HEK293T (cell line): ENCODE data around the gene COG3.

Experiments used
- CTCF ChIA-PET: fragments of 350-600 bp; formaldehyde crosslinking; extraction: SDS; loops from one replicate; lab custom pipeline; 2021; ENCODE audit warnings: antibody characterized with exemption, inconsistent platforms; lab: Yijun Ruan, JAX
- POLR2A ChIA-PET: fragments of 350-600 bp; formaldehyde crosslinking; extraction: SDS; loops from one replicate; lab custom pipeline; 2020; ENCODE audit warnings: antibody characterized with exemption, inconsistent platforms; lab: Yijun Ruan, JAX
- DNase-seq: peaks from one replicate; pipeline ENCODE4 v3.0.0; 2012; ENCODE audit warnings: mixed read lengths; ENCODE audit errors: extremely low spot score
- ARNT ChIP-seq: fragments of 450-650 bp; IDR thresholded peaks from 2 replicates; pipeline ENCODE4 v1.6.1; 2017; ENCODE audit warnings: mild to moderate bottlenecking
- BHLHE40 ChIP-seq: fragments of 450-650 bp; IDR thresholded peaks from 2 replicates; pipeline ENCODE4 v1.6.1; 2016; ENCODE audit warnings: mild to moderate bottlenecking, moderate library complexity, borderline replicate concordance
- CTBP1 ChIP-seq: fragments of 450-650 bp; IDR thresholded peaks from 2 replicates; pipeline ENCODE4 v1.6.1; 2016; ENCODE audit warnings: borderline replicate concordance
- ELF4 ChIP-seq: fragments of 450-650 bp; IDR thresholded peaks from 2 replicates; pipeline ENCODE4 v1.6.1; 2017; ENCODE audit warnings: antibody characterized with exemption
- FOXA1 ChIP-seq: fragments of 450-650 bp; IDR thresholded peaks from 2 replicates; pipeline ENCODE4 v1.6.1; 2016; ENCODE audit warnings: mild to moderate bottlenecking
- FOXK2 ChIP-seq: fragments of 450-650 bp; IDR thresholded peaks from 2 replicates; pipeline ENCODE4 v1.6.1; 2016; ENCODE audit warnings: mild to moderate bottlenecking
- FOXM1 ChIP-seq: fragments of 450-650 bp; IDR thresholded peaks from 2 replicates; pipeline ENCODE4 v1.6.1; 2017; ENCODE audit warnings: mild to moderate bottlenecking, borderline replicate concordance
- HDGF ChIP-seq: fragments of 450-650 bp; IDR thresholded peaks from 2 replicates; pipeline ENCODE4 v1.6.1; 2017; ENCODE audit warnings: antibody characterized with exemption, borderline replicate concordance
- L3MBTL2 ChIP-seq: fragments of 450-650 bp; conservative IDR thresholded peaks from 2 replicates; pipeline ENCODE4 v1.6.1; 2016; ENCODE audit warnings: mild to moderate bottlenecking
- LEF1 ChIP-seq: fragments of 450-650 bp; IDR thresholded peaks from 2 replicates; pipeline ENCODE4 v1.6.1; 2017; ENCODE audit warnings: mild to moderate bottlenecking, borderline replicate concordance
- NFRKB ChIP-seq: fragments of 450-650 bp; IDR thresholded peaks from 2 replicates; pipeline ENCODE4 v1.6.1; 2016; ENCODE audit warnings: mild to moderate bottlenecking, moderate library complexity
- PKNOX1 ChIP-seq: fragments of 450-650 bp; IDR thresholded peaks from 2 replicates; pipeline ENCODE4 v1.6.1; 2016
- SP1 ChIP-seq: fragments of 450-650 bp; IDR thresholded peaks from 2 replicates; pipeline ENCODE4 v1.6.1; 2017
- SUZ12 ChIP-seq: fragments of 450-650 bp; IDR thresholded peaks from 2 replicates; pipeline ENCODE4 v1.6.1; 2016; ENCODE audit warnings: mild to moderate bottlenecking
- TARDBP ChIP-seq: fragments of 450-650 bp; IDR thresholded peaks from 2 replicates; pipeline ENCODE4 v1.6.1; 2016
- ZNF384 ChIP-seq: fragments of 450-650 bp; IDR thresholded peaks from 2 replicates; pipeline ENCODE4 v1.6.1; 2016

The COG3 gene

DNA sequence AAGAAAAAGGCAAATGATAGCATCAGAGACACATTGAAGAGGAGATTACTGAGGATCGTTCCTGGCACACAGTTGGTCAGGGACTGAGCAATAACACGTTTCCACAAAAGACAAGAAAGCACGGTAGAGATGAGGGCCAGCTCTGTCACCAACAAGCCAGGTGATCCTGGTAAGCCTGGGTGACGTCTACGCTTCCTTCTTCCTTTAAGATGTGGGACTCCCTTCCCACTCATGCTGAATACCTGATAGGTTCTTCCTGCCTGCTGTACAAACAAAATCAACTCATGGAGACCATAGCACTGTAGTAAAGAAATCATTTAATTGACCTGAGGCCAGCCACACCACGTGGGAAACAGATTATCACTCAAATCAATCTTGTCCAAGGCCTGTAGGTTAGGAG, 19.7 kb upstream of the COG3 start:
- no peak for DNase-seq
- TF ChIP-seq ZNF384, result no peak
- no peak for TF ChIP-seq FOXA1
- no peak for TF ChIP-seq SUZ12
- TF ChIP-seq PKNOX1, result no peak
- TF ChIP-seq BHLHE40, result no peak
- no peak for TF ChIP-seq TARDBP
- no peak for TF ChIP-seq L3MBTL2
- no peak for TF ChIP-seq LEF1
- TF ChIP-seq ARNT, result no peak
- no peak for TF ChIP-seq ELF4
- no peak for TF ChIP-seq FOXM1
- TF ChIP-seq NFRKB, result no peak
- TF ChIP-seq HDGF, result no peak
- TF ChIP-seq FOXK2, result no peak
- no peak for TF ChIP-seq SP1
- no peak for TF ChIP-seq CTBP1
- POLR2A ChIA-PET, result no interaction called here
- CTCF ChIA-PET, result no interaction called here

DNA sequence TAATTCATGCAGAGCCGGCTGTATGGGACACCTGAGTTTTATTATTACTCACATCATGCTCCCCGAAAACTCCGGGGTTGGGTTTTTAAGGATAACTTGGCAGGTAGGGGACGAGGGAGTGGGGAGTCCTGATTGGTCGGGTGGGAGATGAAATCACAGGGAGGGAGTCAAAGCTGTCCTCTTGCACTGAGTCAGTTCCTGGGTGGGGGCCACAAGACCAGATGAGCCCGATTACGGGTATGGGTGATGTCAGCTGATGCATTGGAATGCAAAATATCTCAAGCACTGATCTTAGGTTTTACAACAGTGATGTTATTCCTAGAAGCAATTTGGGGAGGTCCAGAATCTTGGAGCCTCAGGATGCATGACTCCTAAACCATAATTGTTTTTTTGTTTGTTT, 18.6 kb upstream of the COG3 start:
- ChIA-PET CTCF (no interaction called here), POLR2A (no interaction called here)
- DNase-seq, result no peak
- TF ChIP-seq BHLHE40 (no peak), NFRKB (no peak), HDGF (no peak), ZNF384 (no peak), TARDBP (no peak), SUZ12 (no peak), FOXM1 (no peak), ARNT (no peak), PKNOX1 (no peak), CTBP1 (no peak), SP1 (no peak), FOXK2 (no peak)

DNA sequence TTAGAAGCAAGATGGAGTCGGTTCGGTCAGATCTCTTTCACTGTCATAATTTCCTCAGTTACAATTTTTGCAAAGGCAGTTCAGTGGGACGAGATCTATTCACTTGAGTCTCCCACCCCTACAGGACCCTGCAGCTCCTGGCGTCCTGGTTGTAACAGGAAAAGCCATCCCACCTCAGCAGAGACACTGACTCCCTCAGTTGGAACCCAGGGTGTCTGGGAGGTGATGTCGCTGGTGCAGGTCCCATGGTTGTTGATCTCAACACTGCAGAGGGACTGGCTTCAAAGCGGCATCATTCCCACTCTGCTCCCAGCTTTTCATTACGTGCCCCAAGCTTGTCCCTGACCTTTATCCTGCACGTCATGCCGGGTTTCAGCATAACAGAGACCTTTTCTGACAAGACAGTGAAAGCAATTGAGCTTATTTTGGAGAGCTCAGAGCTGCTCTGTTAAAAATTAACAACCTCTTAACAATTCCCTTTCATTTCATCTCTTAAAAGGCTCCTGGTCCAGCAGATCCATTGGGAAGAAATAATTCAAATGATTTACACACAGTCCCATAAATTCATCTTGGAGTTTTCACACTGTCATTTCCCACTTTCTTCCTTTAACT, 17.6 kb upstream of the COG3 start:
- DNase-seq, result no peak
- CTCF ChIA-PET, result no interaction called here
- POLR2A ChIA-PET, result interaction anchor here (0.7 kb wide), 1 partner anchor 18 kb away, joined by 3 read pairs; the partner anchor contains the start of gene COG3
- TF ChIP-seq CTBP1, result no peak

GRCh38 chr13:45448965-45449559, 15.7 kb upstream of the COG3 start:
- ChIA-PET CTCF (no interaction called here), POLR2A (no interaction called here)
- no peak for DNase-seq
- no peak for TF ChIP-seq ZNF384
- no peak for TF ChIP-seq BHLHE40
- no peak for TF ChIP-seq ELF4
- TF ChIP-seq NFRKB, result no peak
- no peak for TF ChIP-seq FOXM1
- no peak for TF ChIP-seq FOXK2
- TF ChIP-seq SUZ12, result no peak
- no peak for TF ChIP-seq PKNOX1
- no peak for TF ChIP-seq ARNT
- no peak for TF ChIP-seq TARDBP
- no peak for TF ChIP-seq HDGF
- no peak for TF ChIP-seq L3MBTL2

GRCh38 chr13:45451282-45451681, 13.5 kb upstream of the COG3 start:
- POLR2A ChIA-PET, result no interaction called here
- CTCF ChIA-PET, result interaction anchor here (0.6 kb wide), 1 partner anchor 111 kb away, joined by 3 read pairs; no protein-coding TSS in a partner anchor
- no peak for DNase-seq
- TF ChIP-seq ZNF384, result no peak
- TF ChIP-seq ELF4, result no peak
- TF ChIP-seq HDGF, result no peak
- TF ChIP-seq BHLHE40, result no peak
- no peak for TF ChIP-seq FOXK2
- TF ChIP-seq NFRKB, result no peak
- no peak for TF ChIP-seq TARDBP
- no peak for TF ChIP-seq FOXM1
- no peak for TF ChIP-seq PKNOX1
- TF ChIP-seq CTBP1, result no peak
- no peak for TF ChIP-seq SUZ12
- no peak for TF ChIP-seq FOXA1
- no peak for TF ChIP-seq ARNT
- TF ChIP-seq SP1, result no peak
- no peak for TF ChIP-seq L3MBTL2
- no peak for TF ChIP-seq LEF1

- CTCF ChIA-PET, result no interaction called here
Observed at GRCh38 chr13:45454204-45454603, 10.5 kb upstream of the COG3 start.

More at GRCh38 chr13:45454204-45454603, 10.5 kb upstream of the COG3 start:
- POLR2A ChIA-PET, result no interaction called here
- no peak for DNase-seq
- TF ChIP-seq HDGF (no peak), PKNOX1 (no peak), ARNT (no peak), NFRKB (no peak), CTBP1 (no peak), FOXA1 (no peak), LEF1 (no peak), FOXM1 (no peak), FOXK2 (no peak), L3MBTL2 (no peak), TARDBP (no peak)
